CD4-positive, alpha-beta T cell treated with Interleukin-4 for 4 hours (primary cell): ENCODE results near the gene UCN.
"Not testable (repeated sequence)": the region's sequence is repeated elsewhere in the genome, so short reads cannot be mapped to it uniquely, and the experiment has no call there.

Experiments
- DNase-seq: peaks from one replicate; pipeline ENCODE4 v3.0.0-alpha.2; 2020

UCN gene

GRCh38 chr2:27308359-27308881 lies at the start of gene UCN:
Gene UCN (minus strand): TSS chr2:27308445. CDS start chr2:27307895, 550 bp downstream.
- DNase-seq, result no peak

GRCh38 chr2:27356382-27357181 lies 48.3 kb upstream of the UCN start, which contains the start of gene GTF3C2:
Gene GTF3C2 (minus strand): TSS chr2:27356764. CDS start chr2:27343554, 13,210 bp downstream.
- DNase-seq, result peak; percentile 95

- DNase-seq, result no peak
Observed at GRCh38 chr2:27356056-27356381, 47.8 kb upstream of the UCN start.

DNA sequence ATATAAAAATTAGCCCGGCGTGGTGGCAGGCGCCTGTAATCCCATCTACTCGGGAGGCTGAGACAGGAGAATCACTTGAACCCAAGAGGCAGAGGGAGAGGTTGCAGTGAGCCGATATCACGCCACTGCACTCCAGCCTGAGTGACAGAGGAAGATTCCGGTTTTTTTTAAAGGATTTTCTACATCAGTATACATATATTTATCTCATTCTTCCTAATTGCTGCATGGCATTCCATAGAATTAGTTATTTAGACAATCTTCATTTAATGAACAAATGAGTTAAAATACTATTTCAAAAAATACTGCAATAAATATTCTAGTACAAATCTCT lies 46.3 kb upstream of the UCN start:
- no peak for DNase-seq

DNA sequence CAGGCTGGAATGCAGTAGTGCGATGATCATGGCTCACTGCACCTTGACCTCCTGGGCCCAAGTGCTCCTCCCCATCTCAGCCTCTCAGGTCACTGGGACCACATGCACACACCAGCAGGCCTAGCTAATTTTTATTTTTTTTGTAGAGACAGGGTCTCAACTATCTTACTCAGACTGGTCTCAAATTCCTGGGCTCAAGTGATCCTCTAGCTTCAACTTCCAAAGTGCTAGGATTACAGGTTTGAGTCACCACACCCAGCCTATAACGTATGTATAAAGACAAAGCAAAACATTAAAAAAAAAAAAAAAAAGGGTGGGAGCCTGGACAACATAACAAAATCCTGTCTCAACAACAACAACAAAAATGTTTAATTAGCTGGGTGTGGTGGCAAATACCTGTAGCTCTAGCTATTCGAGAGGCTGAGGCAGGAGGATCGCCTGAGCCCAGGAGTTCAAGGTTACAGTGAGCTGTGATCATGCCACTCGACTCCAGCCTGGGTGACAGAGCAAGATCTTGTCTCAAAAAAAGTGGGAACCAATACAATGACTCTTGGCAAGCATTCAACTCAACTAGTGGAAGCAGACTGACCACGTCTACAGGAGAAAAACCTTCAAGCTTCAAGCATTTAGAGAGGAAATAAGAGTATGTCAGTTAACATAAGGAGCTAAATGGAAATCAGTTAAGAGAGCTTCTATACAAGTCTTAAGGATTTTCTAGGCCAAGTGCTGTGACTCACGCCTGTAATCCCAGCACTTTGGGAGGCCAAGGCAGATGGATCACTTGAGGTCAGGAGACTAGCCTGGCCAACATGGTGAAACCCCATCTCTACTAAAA lies 45.7 kb upstream of the UCN start:
- no peak for DNase-seq

DNA sequence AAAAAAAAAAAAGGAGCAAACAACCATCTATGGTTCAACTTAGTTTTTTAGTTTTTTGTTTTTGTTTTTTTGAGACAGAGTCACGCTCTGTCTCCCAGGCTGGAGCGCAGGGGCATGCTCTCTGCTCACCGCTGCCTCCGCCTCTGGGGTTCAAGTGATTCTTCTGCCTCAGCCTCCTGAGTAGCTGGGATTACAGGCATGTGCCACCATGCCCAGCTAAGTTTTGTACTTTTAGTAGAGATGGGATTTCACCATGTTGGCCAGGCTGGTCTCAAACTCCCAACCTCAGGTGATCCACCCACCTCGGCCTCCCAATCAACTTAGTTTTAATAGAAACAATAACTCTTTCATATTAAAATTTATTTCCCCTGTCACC lies 45.1 kb upstream of the UCN start:
- DNase-seq, result not testable (repeated sequence)

DNA sequence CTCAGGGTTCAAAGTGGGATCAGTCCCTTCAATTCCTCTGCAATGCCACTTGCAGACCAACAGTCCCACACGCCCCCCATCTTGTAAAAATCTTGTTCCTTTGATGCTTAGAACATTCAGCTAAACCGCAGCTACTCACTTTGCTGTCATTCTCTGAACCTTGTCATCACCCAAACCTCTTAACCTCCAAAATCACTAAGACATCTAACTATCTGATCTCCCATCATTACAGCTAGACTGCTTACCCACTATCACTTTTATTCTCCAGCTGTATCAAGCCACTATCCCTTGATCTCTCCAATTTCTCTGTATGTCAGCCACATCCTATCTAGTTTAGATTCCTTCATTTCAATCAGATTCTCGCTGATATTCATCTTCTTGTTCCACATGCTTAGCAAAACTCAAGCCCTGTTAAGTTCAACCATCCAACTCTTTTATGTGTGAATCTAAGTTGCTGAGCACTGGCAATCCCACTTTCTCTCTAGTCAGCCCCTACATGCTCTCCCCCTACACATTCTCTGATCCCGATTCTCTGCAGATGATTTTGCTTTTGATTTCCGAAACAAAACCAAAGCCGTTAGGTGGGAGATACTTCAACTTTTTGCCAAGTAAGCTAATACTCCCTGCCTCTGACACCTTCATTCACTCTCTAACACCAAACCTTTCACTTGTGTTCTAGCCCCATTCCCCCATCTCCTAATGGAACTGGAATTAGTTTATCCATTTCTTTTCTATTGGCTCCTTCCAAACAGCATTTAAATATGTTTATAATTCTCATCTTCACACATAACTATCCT lies 43.8 kb upstream of the UCN start:
- peak; percentile 16 for DNase-seq

DNA sequence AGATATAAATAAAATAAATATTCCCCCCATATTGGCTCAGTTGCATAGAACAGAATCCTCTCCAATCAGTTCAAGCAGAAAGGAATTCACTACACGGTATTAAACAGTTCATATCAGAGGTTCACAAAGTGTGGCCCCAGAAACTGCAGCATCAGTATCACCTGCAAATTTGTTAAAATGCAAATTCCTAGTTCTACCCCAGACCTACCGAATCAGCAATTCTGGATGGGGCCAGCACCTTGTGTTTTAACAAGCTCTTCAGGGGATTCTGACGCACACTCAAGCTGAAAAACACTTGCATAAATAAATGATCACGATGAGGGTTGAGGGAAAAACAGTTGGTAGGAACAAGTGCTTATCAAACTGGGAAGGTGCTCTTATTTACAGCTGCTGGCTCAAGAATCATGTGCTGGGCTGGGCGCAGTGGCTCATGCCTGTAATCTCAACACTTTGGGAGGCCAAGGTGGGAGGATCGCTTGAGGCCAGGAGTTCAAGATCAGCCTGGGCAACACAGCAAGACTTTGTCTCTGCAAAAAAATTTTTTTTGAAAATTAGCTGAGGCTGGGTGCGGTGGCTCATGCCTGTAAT lies 42.0 kb upstream of the UCN start:
- DNase-seq, result no peak

GRCh38 chr2:27347641-27348040 lies 39.4 kb upstream of the UCN start:
- no peak for DNase-seq

- DNase-seq, result no peak
Observed at GRCh38 chr2:27336173-27336572, 27.9 kb upstream of the UCN start.

GRCh38 chr2:27335311-27335710 lies 27.1 kb upstream of the UCN start:
- DNase-seq, result no peak

GRCh38 chr2:27324720-27325119 lies 16.5 kb upstream of the UCN start:
- no peak for DNase-seq

GRCh38 chr2:27323596-27324285 lies 15.5 kb upstream of the UCN start:
- no peak for DNase-seq

DNA sequence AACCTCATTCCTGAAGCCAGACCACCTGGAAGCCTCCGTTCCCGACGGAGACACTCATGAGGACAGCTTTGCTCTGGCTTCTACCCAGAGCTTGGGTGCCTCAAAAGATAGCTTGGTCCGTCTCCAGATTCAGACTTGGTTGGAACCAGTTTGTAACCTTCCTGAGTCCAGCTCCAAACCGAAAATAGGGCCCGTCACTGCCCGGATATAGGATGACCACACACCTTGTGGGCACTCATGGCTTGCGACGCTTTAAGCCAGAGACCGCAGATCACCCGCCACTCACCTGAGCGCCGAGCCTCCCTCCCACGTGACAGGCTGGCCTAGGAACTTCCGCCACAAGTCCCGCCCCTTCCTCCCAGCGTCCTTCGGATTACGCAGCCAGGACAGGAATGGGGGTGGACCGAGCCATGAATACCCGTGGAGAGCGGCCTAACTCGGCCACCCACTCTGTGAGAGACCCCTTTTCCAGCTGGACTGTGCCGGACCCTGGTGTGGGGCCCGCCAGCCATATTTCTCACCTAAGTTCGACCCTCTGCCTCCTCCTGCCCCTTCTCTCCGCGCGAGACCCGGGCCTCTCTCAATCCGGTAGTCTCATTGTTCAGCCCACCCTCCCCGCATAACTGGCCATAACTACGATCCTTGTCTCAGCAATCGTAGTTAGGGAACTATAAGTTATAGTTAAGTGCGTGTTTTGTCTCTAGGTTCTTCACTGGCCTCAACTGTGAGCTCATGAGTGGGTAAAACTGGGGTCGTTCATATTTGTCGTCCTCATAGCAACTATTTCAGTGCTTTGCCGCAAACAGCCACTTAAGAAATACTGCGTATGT lies 14.7 kb upstream of the UCN start, which contains the start of gene MPV17:
Gene MPV17 (minus strand): TSS at position 332 of the 830 bp plus-strand sequence. CDS start 580 bp downstream, outside the sequence.
- DNase-seq, result peak; percentile 84

DNA sequence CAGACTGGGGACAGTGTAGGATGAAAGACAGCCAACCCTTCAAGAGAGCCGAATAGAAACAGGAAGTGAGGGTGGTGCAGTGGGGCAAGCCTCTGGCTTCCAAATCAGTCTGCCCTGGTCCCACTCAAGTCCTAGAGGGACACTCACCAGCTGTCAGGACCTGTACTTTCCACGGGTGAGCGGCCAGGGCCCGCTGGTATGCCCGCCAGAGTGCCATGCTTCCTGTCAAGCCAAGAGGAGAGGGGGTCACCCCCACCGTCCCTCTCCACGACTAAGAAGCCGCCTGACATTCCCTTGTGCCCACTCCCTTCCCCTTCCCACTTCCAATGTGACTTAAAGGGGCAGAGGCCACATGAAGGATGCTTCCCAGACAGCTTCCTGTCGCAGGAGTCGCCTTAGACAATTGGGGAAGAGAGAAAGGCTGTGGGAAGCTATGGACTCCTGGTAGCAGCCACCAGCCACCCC lies 14.1 kb upstream of the UCN start:
- no peak for DNase-seq

- no peak for DNase-seq
Observed at GRCh38 chr2:27320958-27321543, 12.8 kb upstream of the UCN start.

DNA sequence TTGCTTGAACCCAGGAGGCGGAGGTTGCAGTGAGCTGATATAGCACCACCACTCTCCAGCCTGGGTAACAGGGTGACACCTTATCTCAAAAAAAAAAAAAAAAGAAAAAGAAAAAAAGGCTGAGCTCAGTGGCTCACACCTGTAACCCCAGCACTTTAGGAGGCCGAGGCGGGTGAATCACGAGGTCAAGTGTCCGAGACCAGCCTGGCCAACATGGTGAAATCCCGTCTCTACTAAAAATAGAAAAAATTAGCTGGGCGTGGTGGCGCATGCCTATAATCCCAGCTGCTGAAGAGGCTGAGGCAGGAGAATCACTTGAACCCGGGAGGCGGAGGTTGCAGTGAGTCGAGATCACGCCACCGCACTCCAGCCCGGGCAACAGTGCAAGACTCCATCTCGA lies 11.6 kb upstream of the UCN start:
- DNase-seq, result not testable (repeated sequence)

DNA sequence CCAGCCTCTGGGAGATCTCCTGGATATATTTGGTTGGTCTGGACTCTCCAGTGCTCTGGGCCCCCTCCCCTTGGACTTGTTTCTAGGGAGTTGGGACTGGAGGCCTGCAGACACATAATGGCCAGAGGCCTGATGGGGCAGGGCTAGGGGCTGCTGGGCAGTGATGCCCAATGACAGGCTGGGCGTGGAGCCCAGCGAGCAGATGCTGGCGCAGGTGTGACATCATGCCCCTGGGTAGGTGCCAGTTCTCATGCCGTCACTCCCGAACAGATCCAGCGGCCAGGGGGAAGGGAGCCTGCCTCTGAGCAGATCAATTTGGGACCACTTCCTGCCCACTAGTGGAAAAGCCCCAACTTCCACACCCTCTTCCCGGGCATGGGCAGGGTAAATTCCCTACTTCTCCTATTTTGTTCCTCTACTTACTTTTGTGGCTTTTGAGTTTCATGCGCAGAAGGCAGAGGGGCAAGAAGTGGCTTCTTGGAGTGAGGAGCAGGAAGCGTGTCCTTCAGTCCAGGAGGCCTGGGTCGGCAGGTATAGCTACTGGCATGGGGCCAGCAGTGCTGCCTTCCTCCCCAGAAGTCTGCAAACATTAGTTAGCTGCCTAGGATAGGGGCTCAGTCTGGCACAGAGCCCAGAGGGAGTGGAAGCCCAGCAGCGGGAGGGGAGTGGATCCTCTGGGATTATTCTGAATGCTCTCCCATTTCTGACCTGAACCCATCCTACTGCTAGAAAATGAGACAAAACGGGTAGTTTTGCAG lies 8.6 kb upstream of the UCN start:
- no peak for DNase-seq

DNA sequence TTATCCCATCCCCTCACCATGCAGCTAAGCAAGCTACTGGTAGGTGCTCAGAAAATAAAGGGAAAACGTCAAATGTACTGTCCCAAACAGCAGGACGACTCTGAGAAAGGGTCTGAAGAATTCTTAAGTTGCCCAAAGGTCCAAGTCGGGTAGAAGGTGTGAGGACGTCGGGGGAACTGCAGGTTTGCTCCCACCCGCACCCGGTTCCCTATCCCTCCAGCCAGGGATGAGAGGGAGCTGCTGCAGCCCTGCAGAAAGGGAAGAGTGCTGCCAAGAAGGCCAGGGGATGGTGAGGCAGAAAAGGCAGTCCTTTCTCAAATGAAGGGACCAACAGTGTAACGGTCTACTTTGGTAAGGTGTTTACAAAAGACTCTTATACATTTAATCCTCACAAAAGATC lies 6.9 kb upstream of the UCN start:
- DNase-seq, result no peak

DNA sequence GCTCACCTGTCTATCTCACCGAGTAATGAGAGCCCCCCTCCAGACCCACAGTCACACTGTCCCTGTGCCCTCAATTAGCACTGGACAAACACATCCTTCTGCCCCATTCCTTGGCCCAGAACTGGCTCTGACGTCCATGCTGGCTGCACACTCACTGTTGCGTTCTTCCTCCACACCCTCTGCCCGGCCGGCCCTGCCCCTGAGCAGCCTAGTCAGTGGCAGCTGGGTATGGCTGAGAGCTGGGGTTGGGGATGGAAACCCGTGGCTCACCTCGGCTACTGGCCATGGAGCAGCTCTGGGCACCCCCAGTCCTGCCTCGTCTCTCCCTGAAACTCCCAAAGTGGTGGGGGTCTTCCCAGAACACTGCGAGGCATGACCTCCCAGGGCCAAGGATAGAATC lies 6.5 kb upstream of the UCN start:
- DNase-seq, result no peak
